T1000 (cell line): ENCODE data around the gene EHD1.
"Not testable (repeated sequence)": the region's sequence is repeated elsewhere in the genome, so short reads cannot be mapped to it uniquely, and the experiment has no call there.

Source experiments
- DNase-seq: peaks from one replicate; lab custom pipeline; 2025; ENCODE audit warnings: mixed read lengths; lab: John Stamatoyannopoulos, UW

EHD1 gene

DNA sequence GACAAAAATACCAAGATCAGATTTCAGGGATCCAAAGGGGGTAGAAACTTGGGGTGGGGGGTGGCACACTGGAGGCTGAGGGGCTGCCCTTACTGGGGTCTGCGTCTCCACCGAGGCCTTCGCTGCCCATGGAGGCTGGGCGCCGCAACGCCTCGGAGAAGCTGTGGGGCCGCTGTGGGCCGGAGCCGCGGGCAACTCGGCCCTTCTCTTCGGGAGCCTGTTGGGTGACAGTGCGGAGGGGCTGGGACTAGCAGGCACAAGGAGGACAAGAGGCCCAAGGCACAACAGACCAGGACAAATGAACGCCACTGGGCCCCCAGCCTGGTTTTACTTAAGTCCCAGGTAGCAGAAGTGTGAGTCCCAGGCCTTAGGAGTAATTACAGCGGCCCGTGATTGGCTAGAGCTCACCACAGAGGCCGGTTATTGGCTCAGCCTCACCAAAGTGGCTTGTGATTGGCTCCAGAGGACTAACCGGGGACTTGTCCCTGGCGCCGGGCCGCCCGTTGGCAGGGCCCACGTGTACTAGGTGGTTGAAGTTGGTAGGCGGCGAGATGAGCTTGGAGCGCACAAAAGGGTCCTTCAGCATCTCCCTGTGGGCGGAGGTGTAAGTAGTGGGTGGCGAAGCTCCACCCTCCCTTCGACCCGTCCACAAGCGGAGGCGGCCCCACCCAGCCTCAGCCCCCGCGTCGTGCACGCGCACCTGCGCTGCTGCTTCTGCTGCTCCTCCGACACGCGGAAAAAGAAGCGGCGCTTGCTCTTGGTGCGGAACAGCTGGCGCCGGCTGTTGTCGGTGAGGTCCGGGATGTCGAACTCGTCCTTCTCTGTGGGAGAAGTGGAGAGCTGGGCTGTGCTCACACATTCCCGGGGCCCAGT is 51.6 kb downstream of the EHD1 start:
- DNase-seq, result no peak

DNA sequence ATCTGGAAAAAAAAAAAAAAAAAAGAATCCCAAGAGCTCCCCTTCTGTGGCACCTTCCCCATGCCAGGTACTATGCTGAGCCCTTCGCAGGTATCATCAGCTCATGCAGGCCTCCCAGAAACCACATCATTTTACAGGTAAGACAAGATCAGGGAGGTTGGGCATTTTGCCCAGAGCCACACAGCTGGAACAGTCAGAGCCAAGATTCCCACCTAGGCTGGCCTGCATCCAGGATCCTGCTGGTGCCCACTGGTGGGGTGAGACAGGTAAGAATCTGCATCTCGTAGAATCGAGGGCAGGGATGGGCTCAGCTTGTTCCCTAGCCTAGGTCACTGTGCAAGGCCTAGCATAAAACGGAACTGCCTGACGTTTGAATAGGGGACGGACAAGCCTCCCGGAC is 52.4 kb downstream of the EHD1 start:
- no peak for DNase-seq

GRCh38 chr11:64823568-64824119 is 54.8 kb downstream of the EHD1 start:
- no peak for DNase-seq

GRCh38 chr11:64817476-64817875 is 60.9 kb downstream of the EHD1 start:
- DNase-seq, result no peak

GRCh38 chr11:64815433-64815832 is 63.0 kb downstream of the EHD1 start:
- not testable (repeated sequence) for DNase-seq

- no peak for DNase-seq
These were observed 63.7 kb downstream of the EHD1 start for GRCh38 chr11:64814712-64815187.

- DNase-seq, result no peak
These were observed 64.6 kb downstream of the EHD1 start for GRCh38 chr11:64813826-64814225.

GRCh38 chr11:64810891-64811272 is 67.5 kb downstream of the EHD1 start:
- no peak for DNase-seq

DNA sequence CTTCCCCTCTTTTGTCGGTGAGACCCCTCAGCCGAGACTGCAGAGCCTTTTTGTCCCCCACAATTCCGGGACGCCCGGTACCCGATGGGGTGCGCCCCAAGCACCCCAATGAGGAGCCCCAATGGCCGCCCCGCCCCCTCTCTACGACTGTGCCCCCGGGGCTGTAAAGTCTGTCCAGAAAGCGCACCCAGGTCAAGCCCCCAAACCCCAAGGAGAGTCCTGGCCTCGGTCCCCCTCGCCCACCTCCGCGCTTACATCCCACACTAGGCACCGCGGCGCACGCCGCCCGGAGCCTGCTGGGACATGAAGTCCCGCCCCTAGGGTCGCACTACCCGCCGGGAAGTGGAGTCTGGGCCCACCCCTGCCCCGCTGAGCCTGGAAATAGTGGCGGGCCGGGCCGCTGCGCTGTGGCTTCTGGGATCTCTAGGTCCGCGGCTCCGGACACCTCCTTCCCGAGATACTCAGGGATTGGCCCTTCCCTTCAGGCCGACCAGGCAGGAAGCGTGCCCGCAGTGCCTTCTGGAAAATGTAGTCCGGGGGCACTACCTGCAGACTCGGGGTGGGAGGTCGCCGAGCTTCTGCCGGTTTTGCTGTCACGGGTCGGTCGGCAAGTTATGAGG is 68.0 kb downstream of the EHD1 start, which contains the start of gene MEN1:
MEN1 (minus strand) TSS at position 281 of the 620 bp plus-strand sequence. CDS start 442 bp downstream, outside the sequence.
- peak; percentile 94 for DNase-seq

GRCh38 chr11:64809781-64810241 is 68.6 kb downstream of the EHD1 start:
- DNase-seq, result no peak

- no peak for DNase-seq
These were observed 72.9 kb downstream of the EHD1 start for GRCh38 chr11:64805481-64805880.

- no peak for DNase-seq
These were observed 73.8 kb downstream of the EHD1 start for GRCh38 chr11:64804346-64805210.

GRCh38 chr11:64803846-64804345 is 74.5 kb downstream of the EHD1 start:
- DNase-seq, result no peak

DNA sequence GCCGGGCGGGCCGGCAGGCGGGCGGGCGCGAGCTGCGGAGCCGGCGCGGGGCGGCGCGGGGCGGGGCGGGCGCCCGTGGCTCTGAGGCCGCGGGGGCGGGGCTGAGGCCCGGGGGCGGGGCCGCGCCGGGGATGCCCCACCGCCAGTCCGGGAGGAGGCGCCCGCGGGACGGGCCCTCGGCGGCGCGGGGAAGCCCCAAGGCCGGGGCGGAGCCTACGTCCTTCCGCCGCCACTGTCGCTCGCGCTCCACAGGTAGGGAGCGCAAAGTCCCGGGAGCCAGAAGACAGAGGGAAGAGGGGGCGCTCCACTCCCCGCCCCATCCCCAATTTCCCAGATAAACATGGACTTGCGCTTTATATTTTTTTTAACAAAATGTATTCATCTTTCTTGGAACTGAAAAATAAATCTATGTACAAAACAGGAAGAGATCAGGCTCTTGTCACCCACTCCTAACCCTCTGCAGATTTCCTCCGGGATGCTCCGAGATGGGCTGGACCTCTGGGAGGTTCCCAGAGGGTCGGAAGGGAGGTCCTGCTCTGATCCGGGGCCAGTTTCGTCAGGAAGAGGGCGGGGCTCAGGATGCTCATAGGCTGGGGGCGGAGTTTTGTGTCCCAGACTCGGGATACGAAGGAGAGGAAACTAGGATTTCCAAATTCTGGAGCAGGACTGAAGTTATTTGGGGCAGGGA is 75.1 kb downstream of the EHD1 start, which contains the start of gene MAP4K2:
MAP4K2 (minus strand) TSS at position 57 of the 688 bp plus-strand sequence. CDS start 65 bp downstream, outside the sequence.
- peak; percentile 77 for DNase-seq

- no peak for DNase-seq
These were observed 75.9 kb downstream of the EHD1 start for GRCh38 chr11:64802370-64803157.
